ENCODE results near the gene PITX3. TPM values are rescaled to one million over a fixed set of nuclear protein-coding genes. Genes with fewer than 3 reads are reported as not detected.

The PITX3 gene
- total and polyA plus RNA-seq, 2 experiments from 2014 or later: 0.34 TPM; not detected in 1

DNA sequence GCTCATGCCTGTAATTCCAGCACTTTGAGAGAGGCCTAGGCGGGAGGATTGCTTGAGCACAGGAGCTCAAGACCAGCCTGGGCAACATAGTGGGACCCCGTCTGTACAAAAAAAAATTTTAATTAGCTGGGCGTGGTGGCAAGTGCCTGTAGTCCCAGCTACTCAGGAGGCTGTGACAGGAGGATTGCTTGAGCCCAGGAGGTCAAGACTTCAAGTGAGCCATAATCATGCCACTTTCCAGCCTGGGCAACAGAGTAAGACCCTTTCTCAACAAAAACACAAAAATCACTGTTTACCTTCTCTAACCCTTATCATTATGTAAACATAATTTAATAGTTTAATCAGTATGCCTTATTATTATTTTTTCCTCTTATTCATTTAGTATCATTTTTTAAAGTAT lies 48.5 kb upstream of the PITX3 start:
- Histone ChIP-seq H4K20me1 (replicated peaks; ENCODE audit: insufficient read depth) (peaks cover 3% of the 10 kb centered on the region), H3K36me3 (ENCODE audit: insufficient read depth) (no peaks in the 10 kb centered on the region), H3K27me3 (ENCODE audit: insufficient read depth) (no peaks in the 10 kb centered on the region), H3F3A (replicated peaks; ENCODE audit: low read depth) (no peaks in the 10 kb centered on the region), H2AFZ (no peak overlapping the region), H3K27ac (ENCODE audit: low read depth) (no peak overlapping the region), H3K4me2 (no peak overlapping the region), H3K4me1 (ENCODE audit: insufficient read depth) (no peaks in the 10 kb centered on the region), H3K4me3 (no peak overlapping the region), H3K79me2 (replicated peaks; ENCODE audit: insufficient read depth) (peaks cover 8% of the 10 kb centered on the region; the same call in 1 of the 2 replicates), H3K9me2 (ENCODE audit: insufficient read depth) (no peaks in the 10 kb centered on the region)
- no peak overlapping the region for H3K4me3 Mint-ChIP-seq
- DNase-seq (ENCODE audit: low spot score): no peak
- no peaks in the 10 kb centered on the region for H3K36me3 Mint-ChIP-seq (ENCODE audit: low read depth)
- no peaks in the 10 kb centered on the region for H3K9me3 Mint-ChIP-seq
- TF ChIP-seq EZH2 (IDR thresholded peaks at IDR 0.05; ENCODE audit: low read depth, unreplicated experiment) (no peak), ZNF114 (CRISPR knock-in tag; IDR thresholded peaks at IDR 0.05) (no peak), CREB1 (CRISPR knock-in tag; IDR thresholded peaks at IDR 0.05; ENCODE audit: low read depth) (no peak), NANOG (IDR thresholded peaks at IDR 0.05; ENCODE audit: borderline replicate concordance) (no peak), JUNB (IDR thresholded peaks at IDR 0.05; ENCODE audit: unreplicated experiment) (no peak), ZNF331 (CRISPR knock-in tag; IDR thresholded peaks at IDR 0.05; ENCODE audit: low read depth) (no peak), EZH2phosphoT487 (IDR thresholded peaks at IDR 0.05; ENCODE audit: unreplicated experiment) (no peak), STAT1 (IDR thresholded peaks at IDR 0.05; ENCODE audit: unreplicated experiment) (no peak), POLR2AphosphoS5 (IDR thresholded peaks at IDR 0.05; ENCODE audit: low read depth) (no peak)
- TF ChIP-seq, protein P1, sequence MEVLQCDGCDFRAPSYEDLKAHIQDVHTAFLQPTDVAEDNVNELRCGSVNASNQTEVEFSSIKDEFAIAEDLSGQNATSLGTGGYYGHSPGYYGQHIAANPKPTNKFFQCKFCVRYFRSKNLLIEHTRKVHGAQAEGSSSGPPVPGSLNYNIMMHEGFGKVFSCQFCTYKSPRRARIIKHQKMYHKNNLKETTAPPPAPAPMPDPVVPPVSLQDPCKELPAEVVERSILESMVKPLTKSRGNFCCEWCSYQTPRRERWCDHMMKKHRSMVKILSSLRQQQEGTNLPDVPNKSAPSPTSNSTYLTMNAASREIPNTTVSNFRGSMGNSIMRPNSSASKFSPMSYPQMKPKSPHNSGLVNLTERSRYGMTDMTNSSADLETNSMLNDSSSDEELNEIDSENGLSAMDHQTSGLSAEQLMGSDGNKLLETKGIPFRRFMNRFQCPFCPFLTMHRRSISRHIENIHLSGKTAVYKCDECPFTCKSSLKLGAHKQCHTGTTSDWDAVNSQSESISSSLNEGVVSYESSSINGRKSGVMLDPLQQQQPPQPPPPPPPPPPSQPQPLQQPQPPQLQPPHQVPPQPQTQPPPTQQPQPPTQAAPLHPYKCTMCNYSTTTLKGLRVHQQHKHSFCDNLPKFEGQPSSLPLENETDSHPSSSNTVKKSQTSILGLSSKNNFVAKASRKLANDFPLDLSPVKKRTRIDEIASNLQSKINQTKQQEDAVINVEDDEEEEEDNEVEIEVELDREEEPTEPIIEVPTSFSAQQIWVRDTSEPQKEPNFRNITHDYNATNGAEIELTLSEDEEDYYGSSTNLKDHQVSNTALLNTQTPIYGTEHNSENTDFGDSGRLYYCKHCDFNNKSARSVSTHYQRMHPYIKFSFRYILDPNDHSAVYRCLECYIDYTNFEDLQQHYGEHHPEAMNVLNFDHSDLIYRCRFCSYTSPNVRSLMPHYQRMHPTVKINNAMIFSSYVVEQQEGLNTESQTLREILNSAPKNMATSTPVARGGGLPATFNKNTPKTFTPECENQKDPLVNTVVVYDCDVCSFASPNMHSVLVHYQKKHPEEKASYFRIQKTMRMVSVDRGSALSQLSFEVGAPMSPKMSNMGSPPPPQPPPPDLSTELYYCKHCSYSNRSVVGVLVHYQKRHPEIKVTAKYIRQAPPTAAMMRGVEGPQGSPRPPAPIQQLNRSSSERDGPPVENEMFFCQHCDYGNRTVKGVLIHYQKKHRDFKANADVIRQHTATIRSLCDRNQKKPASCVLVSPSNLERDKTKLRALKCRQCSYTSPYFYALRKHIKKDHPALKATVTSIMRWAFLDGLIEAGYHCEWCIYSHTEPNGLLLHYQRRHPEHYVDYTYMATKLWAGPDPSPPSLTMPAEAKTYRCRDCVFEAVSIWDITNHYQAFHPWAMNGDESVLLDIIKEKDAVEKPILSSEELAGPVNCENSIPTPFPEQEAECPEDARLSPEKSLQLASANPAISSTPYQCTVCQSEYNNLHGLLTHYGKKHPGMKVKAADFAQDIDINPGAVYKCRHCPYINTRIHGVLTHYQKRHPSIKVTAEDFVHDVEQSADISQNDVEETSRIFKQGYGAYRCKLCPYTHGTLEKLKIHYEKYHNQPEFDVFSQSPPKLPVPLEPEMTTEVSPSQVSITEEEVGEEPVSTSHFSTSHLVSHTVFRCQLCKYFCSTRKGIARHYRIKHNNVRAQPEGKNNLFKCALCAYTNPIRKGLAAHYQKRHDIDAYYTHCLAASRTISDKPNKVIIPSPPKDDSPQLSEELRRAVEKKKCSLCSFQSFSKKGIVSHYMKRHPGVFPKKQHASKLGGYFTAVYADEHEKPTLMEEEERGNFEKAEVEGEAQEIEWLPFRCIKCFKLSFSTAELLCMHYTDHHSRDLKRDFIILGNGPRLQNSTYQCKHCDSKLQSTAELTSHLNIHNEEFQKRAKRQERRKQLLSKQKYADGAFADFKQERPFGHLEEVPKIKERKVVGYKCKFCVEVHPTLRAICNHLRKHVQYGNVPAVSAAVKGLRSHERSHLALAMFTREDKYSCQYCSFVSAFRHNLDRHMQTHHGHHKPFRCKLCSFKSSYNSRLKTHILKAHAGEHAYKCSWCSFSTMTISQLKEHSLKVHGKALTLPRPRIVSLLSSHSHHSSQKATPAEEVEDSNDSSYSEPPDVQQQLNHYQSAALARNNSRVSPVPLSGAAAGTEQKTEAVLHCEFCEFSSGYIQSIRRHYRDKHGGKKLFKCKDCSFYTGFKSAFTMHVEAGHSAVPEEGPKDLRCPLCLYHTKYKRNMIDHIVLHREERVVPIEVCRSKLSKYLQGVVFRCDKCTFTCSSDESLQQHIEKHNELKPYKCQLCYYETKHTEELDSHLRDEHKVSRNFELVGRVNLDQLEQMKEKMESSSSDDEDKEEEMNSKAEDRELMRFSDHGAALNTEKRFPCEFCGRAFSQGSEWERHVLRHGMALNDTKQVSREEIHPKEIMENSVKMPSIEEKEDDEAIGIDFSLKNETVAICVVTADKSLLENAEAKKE (CRISPR knock-in tag; IDR thresholded peaks at IDR 0.05): no peak
- TF ChIP-seq, protein P2, sequence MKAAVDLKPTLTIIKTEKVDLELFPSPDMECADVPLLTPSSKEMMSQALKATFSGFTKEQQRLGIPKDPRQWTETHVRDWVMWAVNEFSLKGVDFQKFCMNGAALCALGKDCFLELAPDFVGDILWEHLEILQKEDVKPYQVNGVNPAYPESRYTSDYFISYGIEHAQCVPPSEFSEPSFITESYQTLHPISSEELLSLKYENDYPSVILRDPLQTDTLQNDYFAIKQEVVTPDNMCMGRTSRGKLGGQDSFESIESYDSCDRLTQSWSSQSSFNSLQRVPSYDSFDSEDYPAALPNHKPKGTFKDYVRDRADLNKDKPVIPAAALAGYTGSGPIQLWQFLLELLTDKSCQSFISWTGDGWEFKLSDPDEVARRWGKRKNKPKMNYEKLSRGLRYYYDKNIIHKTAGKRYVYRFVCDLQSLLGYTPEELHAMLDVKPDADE (IDR thresholded peaks at IDR 0.05): no peak
- TF ChIP-seq, protein P3, sequence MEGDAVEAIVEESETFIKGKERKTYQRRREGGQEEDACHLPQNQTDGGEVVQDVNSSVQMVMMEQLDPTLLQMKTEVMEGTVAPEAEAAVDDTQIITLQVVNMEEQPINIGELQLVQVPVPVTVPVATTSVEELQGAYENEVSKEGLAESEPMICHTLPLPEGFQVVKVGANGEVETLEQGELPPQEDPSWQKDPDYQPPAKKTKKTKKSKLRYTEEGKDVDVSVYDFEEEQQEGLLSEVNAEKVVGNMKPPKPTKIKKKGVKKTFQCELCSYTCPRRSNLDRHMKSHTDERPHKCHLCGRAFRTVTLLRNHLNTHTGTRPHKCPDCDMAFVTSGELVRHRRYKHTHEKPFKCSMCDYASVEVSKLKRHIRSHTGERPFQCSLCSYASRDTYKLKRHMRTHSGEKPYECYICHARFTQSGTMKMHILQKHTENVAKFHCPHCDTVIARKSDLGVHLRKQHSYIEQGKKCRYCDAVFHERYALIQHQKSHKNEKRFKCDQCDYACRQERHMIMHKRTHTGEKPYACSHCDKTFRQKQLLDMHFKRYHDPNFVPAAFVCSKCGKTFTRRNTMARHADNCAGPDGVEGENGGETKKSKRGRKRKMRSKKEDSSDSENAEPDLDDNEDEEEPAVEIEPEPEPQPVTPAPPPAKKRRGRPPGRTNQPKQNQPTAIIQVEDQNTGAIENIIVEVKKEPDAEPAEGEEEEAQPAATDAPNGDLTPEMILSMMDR (conservative IDR thresholded peaks at IDR 0.05; ENCODE audit: low read depth in 2 of 2): no peak
- TF ChIP-seq, protein P4, sequence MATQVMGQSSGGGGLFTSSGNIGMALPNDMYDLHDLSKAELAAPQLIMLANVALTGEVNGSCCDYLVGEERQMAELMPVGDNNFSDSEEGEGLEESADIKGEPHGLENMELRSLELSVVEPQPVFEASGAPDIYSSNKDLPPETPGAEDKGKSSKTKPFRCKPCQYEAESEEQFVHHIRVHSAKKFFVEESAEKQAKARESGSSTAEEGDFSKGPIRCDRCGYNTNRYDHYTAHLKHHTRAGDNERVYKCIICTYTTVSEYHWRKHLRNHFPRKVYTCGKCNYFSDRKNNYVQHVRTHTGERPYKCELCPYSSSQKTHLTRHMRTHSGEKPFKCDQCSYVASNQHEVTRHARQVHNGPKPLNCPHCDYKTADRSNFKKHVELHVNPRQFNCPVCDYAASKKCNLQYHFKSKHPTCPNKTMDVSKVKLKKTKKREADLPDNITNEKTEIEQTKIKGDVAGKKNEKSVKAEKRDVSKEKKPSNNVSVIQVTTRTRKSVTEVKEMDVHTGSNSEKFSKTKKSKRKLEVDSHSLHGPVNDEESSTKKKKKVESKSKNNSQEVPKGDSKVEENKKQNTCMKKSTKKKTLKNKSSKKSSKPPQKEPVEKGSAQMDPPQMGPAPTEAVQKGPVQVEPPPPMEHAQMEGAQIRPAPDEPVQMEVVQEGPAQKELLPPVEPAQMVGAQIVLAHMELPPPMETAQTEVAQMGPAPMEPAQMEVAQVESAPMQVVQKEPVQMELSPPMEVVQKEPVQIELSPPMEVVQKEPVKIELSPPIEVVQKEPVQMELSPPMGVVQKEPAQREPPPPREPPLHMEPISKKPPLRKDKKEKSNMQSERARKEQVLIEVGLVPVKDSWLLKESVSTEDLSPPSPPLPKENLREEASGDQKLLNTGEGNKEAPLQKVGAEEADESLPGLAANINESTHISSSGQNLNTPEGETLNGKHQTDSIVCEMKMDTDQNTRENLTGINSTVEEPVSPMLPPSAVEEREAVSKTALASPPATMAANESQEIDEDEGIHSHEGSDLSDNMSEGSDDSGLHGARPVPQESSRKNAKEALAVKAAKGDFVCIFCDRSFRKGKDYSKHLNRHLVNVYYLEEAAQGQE (IDR thresholded peaks at IDR 0.05; ENCODE audit: unreplicated experiment): no peak
- no peaks in the 10 kb centered on the region for H3K27me3 Mint-ChIP-seq (ENCODE audit: insufficient read depth, low read depth, poor library complexity)
- no peak overlapping the region for H3K27ac Mint-ChIP-seq
- H3K4me1 Mint-ChIP-seq: no peaks in the 10 kb centered on the region
- no peak for ATAC-seq
